ENCODE results near the gene RPA1. TPM values are rescaled to one million over a fixed set of nuclear protein-coding genes. Genes with fewer than 3 reads are reported as not detected.

RPA1 gene
- polyA plus RNA-seq, 3 donors = 18.5 to 27.4 (median 23.8) TPM

- DNase-seq = no peak
These were observed 31.2 kb downstream of the RPA1 start for GRCh38 chr17:1860978-1861377.

GRCh38 chr17:1861391-1862010 is 31.7 kb downstream of the RPA1 start:
- intact Hi-C loops (cut with micrococcal nuclease) = no loop called here
- H3K4me3 ChIP-seq (replicated peaks in 1 of 3; ENCODE audit: low read depth in 2 of 3, low read length in 3 of 3) = no peak overlapping the region
- no peak overlapping the region for H3K4me2 ChIP-seq (replicated peaks; ENCODE audit: extremely low read depth, low read length, poor library complexity, severe bottlenecking)
- no peaks in the 10 kb centered on the region for H3K27me3 ChIP-seq (ENCODE audit: control insufficient read depth in 2 of 2, insufficient read depth in 2 of 2, low read length in 2 of 2)
- H3K4me3 Mint-ChIP-seq = no peak overlapping the region
- H3K9me3 ChIP-seq (replicated peaks in 1 of 2; ENCODE audit: control insufficient read depth in 1 of 2, insufficient read depth in 1 of 2, low read length in 2 of 2) = no peaks in the 10 kb centered on the region
- peaks cover 29 to 48% of the 10 kb centered on the region in 2 donors for H3K36me3 Mint-ChIP-seq
- H3K27ac ChIP-seq (ENCODE audit: low read depth in 1 of 2, low read length in 2 of 2) = no peak overlapping the region
- H3K4me1 ChIP-seq (ENCODE audit: control insufficient read depth in 1 of 2, insufficient read depth in 2 of 2, low read length in 2 of 2) = no peaks in the 10 kb centered on the region
- peaks cover 15 to 25% of the 10 kb centered on the region in 2 donors for H3K36me3 ChIP-seq (replicated peaks in 1 of 2; ENCODE audit: control insufficient read depth in 1 of 2, insufficient read depth in 2 of 2, low read length in 2 of 2)
- no peaks in the 10 kb centered on the region for H3K79me2 ChIP-seq (ENCODE audit: insufficient read depth, low read length)
- H3K4me1 Mint-ChIP-seq = no peaks in the 10 kb centered on the region
- no peaks in the 10 kb centered on the region for H4K20me1 ChIP-seq (ENCODE audit: insufficient read depth, low read length)
- peak overlapping the region in 1 of 7 donors; percentile 23 for H3K27ac Mint-ChIP-seq
- H3K9me3 Mint-ChIP-seq = no peaks in the 10 kb centered on the region
- no peak overlapping the region for H2AFZ ChIP-seq (ENCODE audit: insufficient read depth, low read depth, low read length, poor library complexity, severe bottlenecking)
- 99% methylated on average over 10 of the region's 16 CpGs for WGBS (ENCODE audit: insufficient coverage)
- H3K9ac ChIP-seq (ENCODE audit: insufficient read depth, low read length, poor library complexity, severe bottlenecking) = no peak overlapping the region
- TF ChIP-seq CTCF (IDR thresholded peaks at IDR 0.05) = no peak
- no peak for DNase-seq
- no peaks in the 10 kb centered on the region for H3K27me3 Mint-ChIP-seq (ENCODE audit: low read depth in 3 of 3)

More at GRCh38 chr17:1860978-1861377, 31.2 kb downstream of the RPA1 start:
- Mint-ChIP-seq H3K4me3 (no peak overlapping the region), H3K36me3 (peaks cover 29 to 52% of the 10 kb centered on the region in 2 donors), H3K27ac (no peak overlapping the region), H3K4me1 (no peaks in the 10 kb centered on the region), H3K9me3 (no peaks in the 10 kb centered on the region), H3K27me3 (ENCODE audit: low read depth in 3 of 3) (no peaks in the 10 kb centered on the region)
- WGBS (ENCODE audit: insufficient coverage) = 98% methylated on average over 11 of the region's 11 CpGs
- Histone ChIP-seq H3K36me3 (replicated peaks in 1 of 2; ENCODE audit: control insufficient read depth in 1 of 2, insufficient read depth in 2 of 2, low read length in 2 of 2) (peaks cover 15 to 29% of the 10 kb centered on the region in 2 donors), H3K4me2 (replicated peaks; ENCODE audit: extremely low read depth, low read length, poor library complexity, severe bottlenecking) (no peak overlapping the region), H3K27ac (ENCODE audit: low read depth in 1 of 2, low read length in 2 of 2) (no peak overlapping the region), H3K4me1 (ENCODE audit: control insufficient read depth in 1 of 2, insufficient read depth in 2 of 2, low read length in 2 of 2) (no peaks in the 10 kb centered on the region), H3K4me3 (replicated peaks in 1 of 3; ENCODE audit: low read depth in 2 of 3, low read length in 3 of 3) (no peak overlapping the region), H3K27me3 (ENCODE audit: control insufficient read depth in 2 of 2, insufficient read depth in 2 of 2, low read length in 2 of 2) (no peaks in the 10 kb centered on the region), H3K9me3 (replicated peaks in 1 of 2; ENCODE audit: control insufficient read depth in 1 of 2, insufficient read depth in 1 of 2, low read length in 2 of 2) (no peaks in the 10 kb centered on the region), H3K9ac (ENCODE audit: insufficient read depth, low read length, poor library complexity, severe bottlenecking) (no peak overlapping the region), H4K20me1 (ENCODE audit: insufficient read depth, low read length) (no peaks in the 10 kb centered on the region), H2AFZ (ENCODE audit: insufficient read depth, low read depth, low read length, poor library complexity, severe bottlenecking) (no peak overlapping the region), H3K79me2 (ENCODE audit: insufficient read depth, low read length) (no peaks in the 10 kb centered on the region)
- TF ChIP-seq CTCF (IDR thresholded peaks at IDR 0.05) = no peak
- intact Hi-C loops (cut with micrococcal nuclease) = no loop called here

Measured in CD14-positive monocyte (primary cell).